Measurements from ENCODE around the gene BLTP3A. TPM values are rescaled to one million over a fixed set of nuclear protein-coding genes. Genes with fewer than 3 reads are reported as not detected.

BLTP3A gene
- total and polyA plus RNA-seq, 2 of the 8 experiments (the other 6 are each of a cell fraction or from before 2014, with no cell fraction given): 8.5 to 17.2 TPM

DNA sequence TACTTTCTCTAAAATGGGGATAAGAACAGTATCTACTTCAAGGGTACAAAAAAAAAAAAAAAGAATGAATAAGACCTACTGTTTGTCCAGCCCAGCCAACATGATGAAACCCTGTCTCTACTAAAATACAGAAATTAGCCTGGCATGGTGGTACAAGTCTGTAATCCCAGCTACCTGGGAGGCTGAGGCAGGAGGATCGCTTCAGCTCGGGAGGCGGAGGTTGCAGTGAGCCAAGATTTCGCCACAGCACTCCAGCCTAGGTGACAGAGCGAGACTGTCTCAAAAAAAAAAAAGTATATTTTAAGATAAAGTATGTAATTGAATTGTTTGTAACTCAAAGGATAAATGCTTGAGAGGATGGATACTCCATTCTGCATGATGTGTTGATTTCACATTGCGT is 2.0 kb downstream of the BLTP3A start:
- Histone ChIP-seq H3K27ac (ENCODE audit: low read depth, low read length) (no peak overlapping the region), H3K23ac (ENCODE audit: insufficient read length) (no peak overlapping the region), H2BK20ac (ENCODE audit: low read length) (no peak overlapping the region), H3K4me1 (replicated peaks in 1 of 4; ENCODE audit: control insufficient read depth in 3 of 4, insufficient read depth in 4 of 4, low read length in 3 of 4) (peaks cover 0 to 2% (median under 1%) of the 10 kb centered on the region in 4 experiments; a peak in 2 of 7 replicates), H3K79me1 (ENCODE audit: low read depth, low read length) (peaks cover 2% of the 10 kb centered on the region; the same call in 1 of the 2 replicates), H3K4me2 (ENCODE audit: insufficient read depth in 1 of 2, low read depth in 2 of 2, low read length in 2 of 2) (no peak overlapping the region; a peak in 1 of 4 replicates), H3K36me3 (ENCODE audit: control insufficient read depth in 2 of 4, insufficient read depth in 4 of 4, low read length in 3 of 4) (no peaks in the 10 kb centered on the region), H4K20me1 (replicated peaks in 1 of 2; ENCODE audit: control insufficient read depth in 1 of 2, insufficient read depth in 2 of 2, low read length in 2 of 2) (no peaks in the 10 kb centered on the region), H3K9ac (replicated peaks in 1 of 4; ENCODE audit: extremely low read depth in 1 of 4, low read depth in 3 of 4, low read length in 3 of 4) (no peak overlapping the region), H2AK5ac (ENCODE audit: low read depth, low read length) (no peak overlapping the region), H2BK15ac (ENCODE audit: low read length) (no peak overlapping the region), H3K4ac (replicated peaks; ENCODE audit: insufficient read length, low read depth, low read length) (no peak overlapping the region), H3K79me2 (ENCODE audit: control insufficient read depth in 1 of 2, insufficient read depth in 2 of 2, low read length in 2 of 2) (peaks cover 0 to 50% of the 10 kb centered on the region in 2 experiments; a peak in 3 of 4 replicates), H2BK12ac (ENCODE audit: low read depth, low read length) (no peak overlapping the region), H4K5ac (ENCODE audit: insufficient read length, low read depth, low read length) (no peak overlapping the region), H4K8ac (ENCODE audit: extremely low read depth, insufficient read depth, low read length) (no peak overlapping the region), H3K18ac (ENCODE audit: extremely low read depth, low read length) (no peak overlapping the region), H3K9me3 (ENCODE audit: insufficient read depth in 2 of 2, low read depth in 1 of 2, low read length in 1 of 2) (no peaks in the 10 kb centered on the region), H2AFZ (ENCODE audit: low read length) (no peak overlapping the region), H2BK120ac (replicated peaks; ENCODE audit: low read depth, low read length) (no peak overlapping the region), H4K91ac (replicated peaks; ENCODE audit: insufficient read length, low read length) (no peak overlapping the region), H3K56ac (replicated peaks; ENCODE audit: insufficient read length, low read depth, low read length) (no peak overlapping the region), H3K23me2 (ENCODE audit: low read depth, low read length) (peaks cover 12% of the 10 kb centered on the region; the same call in 1 of the 2 replicates), H3K14ac (ENCODE audit: insufficient read length) (no peak overlapping the region), H2BK5ac (ENCODE audit: low read depth, low read length) (no peak overlapping the region), H3K4me3 (ENCODE audit: extremely low read depth in 1 of 4, insufficient read depth in 2 of 4, low read depth in 3 of 4, low read length in 4 of 4) (no peak overlapping the region), H3K27me3 (replicated peaks in 1 of 4; ENCODE audit: control insufficient read depth in 3 of 4, extremely low read depth in 1 of 4, insufficient read depth in 3 of 4, low read length in 3 of 4) (no peaks in the 10 kb centered on the region)
- ChIA-PET CTCF (ENCODE audit: partially characterized antibody) (interaction anchor here (0.6 kb wide), 2 partner anchors 507 to 864 kb away, joined by 3 read pairs; no protein-coding TSS in a partner anchor), POLR2A (ENCODE audit: partially characterized antibody) (interaction anchor here (0.5 to 4.9 kb wide), 7 partner anchors 10 to 567 kb away, joined by 3 to 65 read pairs (median 4); partner anchors contain the start of gene SNRPC)
- FAIRE-seq: no peak
- WGBS, 2 experiments (ENCODE audit: extremely low coverage in 1 of 2, insufficient coverage in 1 of 2, insufficient read length in 1 of 2, insufficient replicate concordance in 2 of 2, low coverage in 1 of 2, low lambda C conversion rate in 2 of 2, missing lambda C conversion rate in 1 of 2): 95% methylated on average over 6 of the region's 6 CpGs; no CpG with 5 or more reads in 1 of the 2 experiments
- no peak for DNase-seq (ENCODE audit: low read depth in 1 of 2, low spot score in 2 of 2)
- no peak for TF ChIP-seq GTF2F1 (IDR thresholded peaks at IDR 0.05; ENCODE audit: borderline replicate concordance, low read depth, low read length)
- no peak for TF ChIP-seq CREB1 (IDR thresholded peaks at IDR 0.05)
- TF ChIP-seq BCL11A (IDR thresholded peaks at IDR 0.05; ENCODE audit: low read depth in 2 of 2, low read length in 2 of 2): no peak
- TF ChIP-seq GABPA (IDR thresholded peaks at IDR 0.05; ENCODE audit: borderline replicate concordance, insufficient read depth, low read length): no peak

Measured in H1 (cell line).